ENCODE results near the gene TMCO6.

GRCh38 chr5:140671472-140672125 is 32.3 kb downstream of the TMCO6 start:
- TF ChIP-seq TSHZ2 (CRISPR knock-in tag; IDR thresholded peaks at IDR 0.05), result no peak
- TF ChIP-seq CREB5 (CRISPR knock-in tag; IDR thresholded peaks at IDR 0.05; ENCODE audit: low read depth), result no peak
- TF ChIP-seq CSDC2 (CRISPR knock-in tag; IDR thresholded peaks at IDR 0.05), result no peak
- no peak for TF ChIP-seq PPARA (CRISPR knock-in tag; IDR thresholded peaks at IDR 0.05; ENCODE audit: borderline replicate concordance)
- TF ChIP-seq ZNF565 (CRISPR knock-in tag; conservative IDR thresholded peaks at IDR 0.05; ENCODE audit: low read depth), result no peak
- TF ChIP-seq BACH2 (CRISPR knock-in tag; IDR thresholded peaks at IDR 0.05; ENCODE audit: borderline replicate concordance), result no peak
- TF ChIP-seq ZFP3 (CRISPR knock-in tag; IDR thresholded peaks at IDR 0.05), result no peak
